HG03565 (cell line): Measurements from ENCODE around the gene FAM177A1.
"Not testable (repeated sequence)": the region's sequence is repeated elsewhere in the genome, so short reads cannot be mapped to it uniquely, and the experiment has no call there.

Source experiments
- ATAC-seq: cut with Tn5 transposase; IDR thresholded peaks from one replicate; pipeline ENCODE4 v1.9.1; 2021; ENCODE audit warnings: mild to moderate bottlenecking, moderate library complexity; ENCODE audit not compliant: unreplicated experiment

FAM177A1 gene

DNA sequence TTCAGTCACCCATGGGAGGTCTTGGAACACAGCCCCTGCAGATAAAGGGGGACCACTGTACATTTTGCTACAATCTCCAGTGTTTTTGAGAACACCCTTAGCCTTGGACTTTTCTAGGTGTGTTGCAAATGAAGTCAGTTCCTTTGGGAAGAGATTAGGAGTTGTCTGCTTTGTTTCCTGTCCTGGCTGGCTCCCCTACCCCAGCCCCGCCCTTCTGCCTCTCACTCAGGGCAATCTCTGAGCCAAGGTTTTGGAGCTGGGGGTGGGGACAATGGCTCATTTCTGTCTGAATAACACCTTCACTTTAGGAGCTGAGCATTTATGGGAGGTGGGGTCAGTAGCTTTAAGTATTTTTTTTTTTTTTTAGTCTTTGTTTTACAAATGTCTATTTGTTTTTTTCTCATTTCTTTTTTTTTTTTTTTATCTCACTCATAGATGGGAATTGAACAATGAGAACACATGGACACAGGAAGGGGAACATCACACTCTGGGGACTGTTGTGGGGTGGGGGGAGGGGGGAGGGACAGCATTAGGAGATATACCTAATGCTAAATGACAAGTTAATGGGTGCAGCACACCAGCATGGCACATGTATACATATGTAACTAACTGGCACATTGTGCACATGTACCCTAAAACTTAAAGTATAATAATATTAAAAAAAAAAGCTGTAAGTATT, 15.2 kb downstream of the FAM177A1 start:
- not testable (repeated sequence) for ATAC-seq

DNA sequence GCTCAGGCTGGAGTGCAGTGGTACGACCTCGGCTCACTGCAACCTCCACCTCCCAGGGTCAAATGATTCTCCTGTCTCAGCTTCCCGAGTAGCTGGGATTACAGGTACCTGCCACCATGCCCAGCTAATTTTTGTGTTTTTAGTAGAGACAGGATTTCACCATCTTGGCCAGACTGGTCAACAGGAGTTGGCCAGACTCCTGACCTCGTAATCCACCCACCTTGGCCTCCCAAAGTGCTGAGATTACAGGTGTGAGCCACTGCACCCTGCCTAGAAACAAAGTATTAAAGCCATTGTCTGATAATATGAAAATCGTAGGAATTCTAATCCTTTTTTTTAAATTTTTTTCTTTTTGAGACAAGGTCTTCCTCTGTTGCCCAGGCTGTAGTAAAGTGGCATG, 19.7 kb downstream of the FAM177A1 start:
- not testable (repeated sequence) for ATAC-seq

DNA sequence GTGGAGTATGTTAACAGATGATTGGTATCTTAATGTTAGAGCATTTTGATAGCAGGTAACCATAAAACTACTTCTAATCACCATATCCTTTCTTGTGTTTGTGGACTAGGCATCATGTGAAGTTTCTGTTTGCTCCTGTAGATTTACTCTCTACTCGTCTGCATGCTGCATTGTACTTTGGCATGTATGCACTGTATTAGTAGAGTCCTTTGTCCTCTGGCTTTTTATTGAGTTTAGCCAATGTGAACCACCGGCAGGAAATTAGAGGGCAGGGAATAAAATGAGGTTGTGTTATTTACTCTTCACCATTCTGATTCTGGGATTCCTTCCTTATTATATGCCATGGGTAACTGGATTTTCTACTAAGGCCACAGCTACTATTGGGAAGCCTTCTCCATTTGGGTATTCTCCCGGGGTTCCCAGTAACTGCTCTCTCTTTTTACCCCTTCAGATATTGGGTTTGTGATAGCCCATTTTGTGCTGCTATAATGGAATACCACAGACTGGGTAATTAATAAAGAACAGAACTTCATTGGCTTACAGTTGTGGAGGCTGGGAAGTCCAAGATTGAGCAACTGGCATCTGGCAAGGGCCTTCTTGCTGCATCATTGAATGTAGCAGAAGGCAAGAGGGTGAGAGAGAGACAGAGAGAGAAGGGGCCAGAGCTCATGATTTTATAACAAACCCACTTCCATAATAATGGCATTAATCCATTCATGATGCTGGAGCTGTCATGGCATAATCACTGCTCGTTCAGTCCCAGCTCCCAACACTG, 22.4 kb downstream of the FAM177A1 start:
- no peak for ATAC-seq

DNA sequence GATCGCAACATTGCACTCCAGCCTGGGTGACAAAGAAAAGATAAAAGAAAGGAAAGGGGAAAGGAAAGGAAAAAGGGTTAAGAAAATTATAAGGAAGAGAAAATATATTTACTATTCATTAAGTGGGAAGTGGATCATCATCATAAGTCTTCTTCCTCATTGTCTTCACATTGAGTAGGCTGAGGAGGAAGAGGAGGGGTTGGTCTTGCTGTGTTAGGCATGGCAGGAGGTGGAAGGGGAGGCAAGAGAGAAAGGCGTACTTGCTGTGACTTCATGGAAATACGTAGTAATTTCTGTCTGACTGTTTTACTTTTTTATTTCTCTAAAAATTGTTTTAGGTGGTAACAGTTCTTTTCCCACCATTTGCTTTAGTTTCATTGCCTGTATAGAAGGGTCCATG, 26.2 kb downstream of the FAM177A1 start:
- ATAC-seq: no peak

DNA sequence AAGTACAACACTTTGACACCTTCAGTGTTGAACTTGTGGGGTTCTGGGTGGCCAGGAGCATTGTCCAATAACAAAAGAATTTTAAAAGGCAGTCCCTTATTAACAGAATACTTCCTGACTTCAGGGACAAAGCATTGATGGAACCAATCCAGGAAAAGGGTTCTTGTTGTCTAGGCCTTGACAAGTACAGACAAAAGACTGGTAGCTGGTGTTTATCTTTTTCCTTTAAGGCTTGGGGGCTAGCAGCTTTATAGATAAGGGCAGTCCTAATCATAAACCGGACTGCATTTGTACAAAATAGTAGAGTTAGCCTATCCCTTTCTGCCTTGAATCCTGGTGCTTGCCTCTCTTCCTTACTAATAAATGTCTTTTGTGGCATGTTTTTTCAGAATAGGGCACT, 27.4 kb downstream of the FAM177A1 start:
- no peak for ATAC-seq

DNA sequence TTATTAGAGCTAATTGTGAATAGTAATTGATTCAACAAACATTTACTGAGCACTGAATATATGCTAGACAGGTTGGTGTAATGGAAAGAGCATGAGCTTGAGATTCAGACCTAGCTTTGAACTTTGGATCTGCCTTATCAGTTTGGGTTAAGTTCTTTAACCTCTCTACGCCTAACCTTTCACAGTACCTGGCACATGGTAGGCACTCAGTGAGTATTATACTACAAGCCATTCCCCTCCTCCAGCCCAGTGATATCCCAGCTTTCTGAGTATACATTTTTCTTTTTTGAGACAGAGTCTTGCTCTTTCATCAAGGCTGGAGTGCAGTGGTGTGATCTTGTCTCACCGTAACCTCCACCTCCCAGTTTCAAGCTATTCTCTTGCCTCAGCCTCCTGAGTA, 32.0 kb downstream of the FAM177A1 start:
- ATAC-seq: no peak

DNA sequence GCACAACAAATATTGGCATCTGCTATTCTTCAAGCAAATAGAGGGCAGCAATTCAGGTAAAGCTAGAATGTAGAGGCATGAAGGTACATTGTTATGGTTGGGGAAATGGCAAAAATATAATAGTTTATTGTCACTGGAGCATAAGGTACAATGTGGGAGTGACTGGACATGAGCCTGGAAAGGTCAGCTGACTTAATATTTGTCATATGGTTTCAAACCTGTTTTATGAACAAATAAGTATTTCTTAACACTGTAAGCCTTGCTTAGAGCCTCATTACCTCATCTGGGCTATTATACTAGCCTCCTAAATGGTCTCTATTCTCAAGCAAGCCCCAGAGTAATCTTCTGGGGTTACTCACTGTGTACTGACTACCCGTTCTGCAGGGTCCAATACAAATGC, 33.7 kb downstream of the FAM177A1 start:
- ATAC-seq: no peak

DNA sequence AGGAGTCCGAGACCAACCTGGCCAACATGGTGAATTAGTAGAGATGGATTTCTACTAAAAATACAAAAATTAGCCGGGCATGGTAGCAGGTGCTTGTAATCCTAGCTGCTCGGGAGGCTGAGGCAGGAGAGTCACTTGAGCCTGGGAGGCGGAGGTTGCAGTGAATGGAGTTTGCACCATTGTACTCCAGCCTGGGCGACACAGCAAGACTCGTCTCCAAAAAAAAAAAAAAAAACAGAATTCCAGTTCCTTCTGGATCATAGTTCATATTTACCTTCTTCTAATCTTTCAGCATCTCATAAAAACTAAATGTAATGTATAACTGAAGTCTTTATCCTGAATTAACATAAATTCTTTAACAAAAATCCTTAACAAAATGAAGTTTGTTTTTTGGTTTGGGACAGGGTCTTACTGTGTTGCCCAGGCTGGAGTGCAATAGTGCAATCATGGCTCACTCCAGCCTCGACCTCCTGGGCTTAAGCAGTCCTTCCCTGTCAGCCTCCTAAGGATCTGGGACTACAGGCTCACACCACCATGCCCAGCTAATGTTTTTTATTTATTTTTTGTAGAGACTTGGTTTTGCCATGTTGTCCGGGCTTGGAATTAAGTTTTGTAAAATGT, 37.6 kb downstream of the FAM177A1 start:
- no peak for ATAC-seq

DNA sequence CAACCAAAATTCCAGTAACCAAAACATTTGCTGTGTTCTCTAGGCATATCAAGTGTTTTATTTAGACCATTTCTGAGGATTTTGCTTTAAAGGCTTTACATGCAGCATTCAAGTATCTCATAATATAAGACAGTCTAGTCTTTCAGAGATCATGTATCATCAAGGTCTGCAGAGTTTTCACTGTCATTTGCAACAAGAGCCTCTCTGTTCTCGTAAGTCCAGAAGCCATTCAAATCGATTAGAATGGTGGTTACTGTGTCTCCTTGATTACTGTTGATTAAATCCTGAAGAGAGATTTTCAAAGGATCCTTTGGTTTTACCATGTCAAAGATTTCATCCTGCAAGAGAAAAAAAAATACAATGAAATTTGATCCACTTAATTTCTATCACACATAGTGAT, 39.4 kb downstream of the FAM177A1 start:
- ATAC-seq: no peak

DNA sequence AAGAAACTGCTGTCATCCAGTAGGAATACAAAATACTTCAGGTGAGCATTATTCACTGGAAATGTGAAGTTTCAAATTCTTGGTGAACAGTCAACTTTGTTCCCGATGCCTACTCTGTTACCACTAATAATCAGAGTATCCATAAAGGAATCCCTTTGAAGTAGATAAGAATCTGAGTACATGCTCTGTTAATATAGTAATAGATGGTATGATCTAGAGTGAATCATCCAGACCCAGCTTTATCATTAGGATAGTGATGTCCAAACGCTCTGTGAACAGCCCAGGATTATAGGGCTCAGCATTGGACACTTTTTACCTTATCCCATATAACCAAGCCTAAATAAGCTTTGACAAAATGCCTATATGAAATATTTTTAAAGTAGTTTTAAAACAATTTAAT, 42.4 kb downstream of the FAM177A1 start:
- ATAC-seq: no peak

DNA sequence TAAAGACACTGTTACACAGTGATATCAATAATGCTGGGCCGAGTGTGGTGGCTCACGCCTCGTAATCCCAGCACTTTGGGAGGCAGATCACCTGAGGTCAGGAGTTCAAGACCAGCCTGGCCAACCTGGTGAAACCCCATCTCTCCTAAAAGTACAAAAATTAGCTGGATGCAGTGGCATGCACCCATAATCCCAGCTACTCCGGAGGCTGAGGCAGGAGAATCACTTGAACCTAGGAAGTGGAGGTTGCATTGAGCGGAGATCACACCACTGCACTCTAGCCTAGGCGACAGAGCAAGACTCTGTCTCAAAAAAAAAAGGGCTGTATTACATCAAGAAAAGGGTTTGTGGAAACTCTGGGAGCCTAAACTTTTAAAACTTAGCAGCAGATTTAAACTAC, 48.6 kb downstream of the FAM177A1 start:
- ATAC-seq: not testable (repeated sequence)

DNA sequence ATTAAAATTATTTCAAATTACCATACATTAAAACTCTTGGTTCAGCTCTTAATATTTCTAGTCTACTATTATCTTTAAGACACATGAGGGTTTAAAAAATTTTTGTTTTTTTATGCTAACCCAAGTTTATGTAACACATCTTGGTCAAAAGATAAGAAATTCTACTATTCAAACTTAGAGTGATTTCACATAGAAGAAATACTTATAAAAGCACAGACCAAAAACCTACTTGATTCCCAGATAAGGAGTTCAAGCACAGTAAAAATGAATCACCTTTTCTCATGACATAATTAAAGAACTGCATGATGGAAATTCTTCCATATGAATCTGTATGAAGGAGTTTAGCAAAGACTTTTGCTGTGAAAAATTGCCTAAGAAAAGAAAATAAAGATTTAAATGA, 61.8 kb downstream of the FAM177A1 start:
- ATAC-seq: no peak

DNA sequence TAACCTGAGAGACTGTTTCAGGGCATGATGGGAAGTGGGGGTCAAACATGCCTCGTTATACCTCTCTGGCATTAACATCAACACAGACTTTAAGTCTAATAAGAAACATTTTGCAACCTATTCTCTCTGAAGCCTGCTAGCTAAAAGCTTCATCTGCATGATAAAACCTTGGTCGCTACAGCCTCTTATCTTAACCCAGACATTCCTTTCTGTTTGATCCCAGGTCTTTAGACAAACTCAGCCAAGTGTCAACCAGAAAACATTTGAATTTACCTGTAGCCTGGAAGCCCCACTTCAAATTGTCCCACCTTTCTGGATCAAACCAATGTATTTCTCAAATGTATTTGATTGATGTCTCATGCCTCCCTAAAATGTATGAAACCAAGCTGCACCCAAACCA, 66.6 kb downstream of the FAM177A1 start:
- no peak for ATAC-seq

DNA sequence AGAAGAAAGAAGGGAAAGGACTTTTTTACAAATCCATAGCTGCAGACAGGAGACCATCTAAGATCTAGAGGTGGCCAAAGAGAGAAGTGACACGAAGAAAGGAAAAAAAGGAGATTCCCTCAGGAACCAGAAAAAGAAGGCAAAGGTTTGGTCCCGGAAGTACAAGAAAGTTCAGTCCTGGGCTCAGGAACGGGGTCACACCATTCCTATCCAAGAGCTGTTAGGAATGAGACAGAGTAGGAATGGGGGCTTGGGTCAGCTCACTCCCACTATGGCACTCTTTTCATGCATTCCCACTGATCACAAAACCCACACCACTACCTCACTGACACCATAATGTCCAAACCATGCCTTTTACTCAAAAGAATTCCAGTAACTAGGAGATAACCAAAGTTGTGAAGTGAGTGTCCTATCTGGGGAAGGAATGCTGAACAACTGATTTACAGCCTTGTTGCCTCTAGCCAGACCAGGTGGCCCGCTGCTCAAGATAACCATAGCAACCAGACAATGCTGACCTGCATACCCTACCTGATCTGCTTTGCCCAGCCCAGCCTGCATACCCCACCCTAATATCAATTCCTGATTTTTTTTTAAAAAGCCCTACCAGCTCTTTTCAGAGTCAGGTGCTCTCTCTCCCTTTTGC, 67.4 kb downstream of the FAM177A1 start:
- ATAC-seq: no peak

DNA sequence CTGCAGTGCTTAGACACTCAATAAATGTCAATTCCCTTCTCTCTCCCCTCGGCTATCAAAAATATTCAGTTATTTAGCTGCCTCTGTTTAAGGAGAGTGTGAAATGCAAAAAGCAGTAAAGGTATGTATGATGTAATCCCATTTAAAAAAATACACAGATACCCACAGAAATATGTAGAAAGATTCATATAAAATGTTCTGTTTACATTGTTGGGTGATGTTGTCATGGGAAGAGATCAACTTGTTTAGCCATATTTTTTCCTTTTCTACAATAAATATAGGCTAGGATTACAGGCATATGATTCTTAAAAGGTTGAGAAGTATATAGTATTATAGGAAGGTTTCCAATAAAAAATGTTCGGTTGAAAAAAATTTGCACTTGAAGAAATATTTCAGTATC, 68.0 kb downstream of the FAM177A1 start:
- ATAC-seq: no peak

DNA sequence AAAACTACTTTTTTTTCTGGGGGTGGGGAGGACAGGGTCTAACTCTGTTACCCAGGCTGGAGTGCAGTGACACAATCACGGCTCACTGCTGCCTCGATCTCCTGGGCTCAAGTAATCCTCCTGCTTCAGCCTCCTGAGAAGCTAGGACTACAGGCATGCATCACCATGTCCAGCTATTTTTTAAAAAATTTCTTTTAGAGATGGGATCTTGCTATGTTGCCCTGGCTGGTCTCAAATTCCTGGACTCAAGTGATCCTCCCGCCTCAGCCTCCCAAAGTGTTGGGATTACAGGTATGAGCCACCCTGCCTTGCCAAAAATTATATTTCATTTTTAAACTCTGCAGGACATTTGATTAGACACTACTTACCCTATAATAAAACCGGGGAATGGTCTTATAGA, 70.2 kb downstream of the FAM177A1 start:
- no peak for ATAC-seq

DNA sequence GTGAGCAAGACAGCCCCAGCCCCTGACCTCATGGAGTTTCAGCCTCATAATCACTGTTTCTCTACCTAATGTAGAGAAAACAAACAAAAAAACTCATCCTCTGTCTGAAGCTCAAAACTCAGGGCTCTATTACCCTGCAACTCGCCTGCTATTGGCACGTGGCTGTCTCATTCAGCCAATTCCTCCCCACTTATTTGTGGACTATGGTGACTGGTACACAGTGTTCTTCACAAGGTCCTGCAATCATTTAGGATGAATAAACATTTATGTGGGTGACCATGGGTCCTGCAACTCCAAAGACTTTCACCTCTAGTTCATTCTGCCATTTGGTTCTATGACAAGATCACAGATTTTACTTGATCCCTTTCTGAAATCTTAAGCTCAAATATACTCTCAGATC, 71.0 kb downstream of the FAM177A1 start:
- no peak for ATAC-seq

DNA sequence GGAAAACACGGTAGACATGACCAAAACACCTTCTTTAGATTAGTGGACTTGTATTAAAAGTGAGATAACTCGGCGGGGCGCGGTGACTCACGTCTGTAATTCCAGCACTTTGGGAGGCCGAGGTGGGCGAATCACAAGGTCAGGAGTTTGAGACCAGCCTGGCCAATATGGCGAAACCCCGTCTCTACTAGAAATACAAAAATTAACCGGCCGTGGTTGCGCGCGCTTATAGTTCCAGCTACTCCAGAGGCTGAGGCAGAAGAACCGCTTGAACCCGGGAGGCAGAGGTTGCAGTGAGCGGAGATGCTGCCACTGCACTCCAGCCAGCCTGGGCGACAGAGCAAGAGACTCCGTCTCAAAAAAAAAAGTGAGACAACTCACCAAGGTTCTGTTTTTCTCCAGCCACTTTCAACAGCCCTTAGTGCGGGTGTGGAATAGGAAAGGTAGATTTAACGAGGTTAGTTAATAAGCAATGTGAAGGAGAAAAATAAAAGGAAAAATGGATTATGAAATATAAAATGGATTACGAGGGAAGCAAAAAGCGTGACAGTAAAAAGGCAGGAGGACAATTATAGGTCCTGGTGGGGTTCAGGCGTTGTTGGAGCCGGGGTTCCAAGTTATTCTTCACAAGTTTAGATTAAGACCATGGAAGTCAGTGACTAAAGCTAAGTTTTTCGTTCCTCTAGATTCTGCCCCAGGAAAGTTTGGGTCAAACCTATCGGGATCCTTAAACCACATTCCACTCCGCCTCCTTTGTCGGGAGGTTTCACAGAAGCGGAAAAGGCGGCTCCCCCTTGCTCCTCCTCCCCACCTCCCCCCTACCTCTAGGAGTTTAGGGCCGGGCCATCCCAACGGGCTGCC, 75.2 kb downstream of the FAM177A1 start:
- no peak for ATAC-seq

DNA sequence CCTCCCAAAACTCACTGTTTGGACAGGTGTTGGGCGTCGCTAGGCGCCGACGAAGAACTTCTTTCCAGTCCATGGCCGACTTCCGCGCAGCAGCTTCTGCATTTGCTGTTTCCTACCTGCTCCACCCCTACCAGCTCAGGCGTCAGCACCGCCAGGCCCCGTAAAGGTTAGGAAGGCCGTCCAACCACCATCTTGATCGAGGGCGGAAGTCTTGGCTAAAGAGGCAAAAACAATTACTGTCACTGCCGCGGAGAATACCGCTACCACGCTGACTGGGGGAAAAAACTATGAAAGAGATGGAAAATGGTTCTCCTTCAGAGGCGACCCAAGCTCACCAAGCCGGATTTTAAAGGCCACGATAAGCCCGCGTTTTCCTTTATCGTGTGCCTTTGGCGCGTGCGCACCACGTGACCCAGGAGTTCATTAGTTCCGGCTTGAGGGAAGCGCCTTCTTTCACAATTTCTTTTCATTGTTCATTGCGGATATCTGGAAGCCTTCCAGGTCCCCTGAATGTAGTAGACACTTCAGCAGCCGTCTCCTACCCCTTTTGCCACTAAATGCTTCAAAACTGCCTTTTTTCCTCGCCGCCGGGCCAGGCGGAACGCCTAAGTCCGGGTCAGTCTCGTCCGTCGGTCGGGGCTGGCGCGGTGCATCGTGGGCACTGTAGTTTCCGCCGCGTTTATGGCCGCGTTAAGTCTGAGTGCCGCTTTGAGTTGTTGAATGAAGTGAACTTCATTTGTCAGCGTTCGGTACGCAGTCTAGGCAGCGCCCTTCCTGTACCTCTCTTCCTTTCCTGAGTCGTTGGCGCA, 76.0 kb downstream of the FAM177A1 start, which contains the start of the genes PPP2R3C and PRORP:
Gene PPP2R3C (minus strand): TSS at position 104 of the 809 bp plus-strand sequence. CDS start 31 bp downstream, at position 73.
Gene PRORP (plus strand): TSS at position 666 of the 809 bp plus-strand sequence. CDS start 694 bp downstream, outside the sequence.
- ATAC-seq: peak; percentile 76
